ENCODE results near the gene ABCB4. TPM values are rescaled to one million over a fixed set of nuclear protein-coding genes. Genes with fewer than 3 reads are reported as not detected.

ABCB4 gene
- total and polyA plus RNA-seq, 9 donors, result 0.20 to 1.7 (median 0.39) TPM

GRCh38 chr7:87363342-87363741 lies 112.1 kb downstream of the ABCB4 start:
- peaks cover 3% of the 10 kb centered on the region for H3K36me3 ChIP-seq (ENCODE audit: control insufficient read depth, insufficient read depth, low read length)
- DNase-seq, result no peak
- no peaks in the 10 kb centered on the region for H3K4me1 ChIP-seq (ENCODE audit: control insufficient read depth, insufficient read depth, low read length)
- H3K27ac ChIP-seq (ENCODE audit: low read length), result no peak overlapping the region
- no peaks in the 10 kb centered on the region for H3K27me3 ChIP-seq (ENCODE audit: control insufficient read depth, insufficient read depth, low read length)
- no CpG with 5 or more reads among the region's 1 CpG for WGBS (ENCODE audit: insufficient coverage)
- no peak overlapping the region for H3K4me3 ChIP-seq (ENCODE audit: low read length)
- no peaks in the 10 kb centered on the region for H3K9me3 ChIP-seq (replicated peaks; ENCODE audit: control insufficient read depth, low read depth, low read length)

DNA sequence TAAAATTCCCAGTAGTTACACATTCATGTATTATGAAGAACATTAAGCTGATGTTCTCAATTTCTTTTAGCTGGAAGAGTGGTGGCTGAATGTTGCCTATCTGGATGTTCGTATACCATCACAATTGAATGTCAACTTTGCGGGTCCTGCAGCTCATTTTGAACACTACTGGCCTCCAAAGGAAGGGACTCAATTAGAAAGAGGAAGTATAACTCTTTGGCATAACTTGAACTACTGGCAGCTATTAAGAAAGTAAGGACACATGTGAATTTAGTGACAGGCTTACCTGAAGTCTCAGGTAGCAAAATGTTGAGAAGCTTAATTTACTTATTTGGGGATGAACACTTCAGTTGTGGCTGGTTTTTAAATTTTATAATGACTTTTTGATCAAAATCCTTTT lies 114.2 kb downstream of the ABCB4 start:
- no CpG with 5 or more reads among the region's 2 CpGs for WGBS (ENCODE audit: insufficient coverage)
- no peaks in the 10 kb centered on the region for H3K4me1 ChIP-seq (ENCODE audit: control insufficient read depth, insufficient read depth, low read length)
- no peaks in the 10 kb centered on the region for H3K9me3 ChIP-seq (replicated peaks; ENCODE audit: control insufficient read depth, low read depth, low read length)
- peaks cover 2% of the 10 kb centered on the region for H3K36me3 ChIP-seq (ENCODE audit: control insufficient read depth, insufficient read depth, low read length)
- no peak for DNase-seq
- H3K27ac ChIP-seq (ENCODE audit: low read length), result no peak overlapping the region
- no peak overlapping the region for H3K4me3 ChIP-seq (ENCODE audit: low read length)
- no peaks in the 10 kb centered on the region for H3K27me3 ChIP-seq (ENCODE audit: control insufficient read depth, insufficient read depth, low read length)

DNA sequence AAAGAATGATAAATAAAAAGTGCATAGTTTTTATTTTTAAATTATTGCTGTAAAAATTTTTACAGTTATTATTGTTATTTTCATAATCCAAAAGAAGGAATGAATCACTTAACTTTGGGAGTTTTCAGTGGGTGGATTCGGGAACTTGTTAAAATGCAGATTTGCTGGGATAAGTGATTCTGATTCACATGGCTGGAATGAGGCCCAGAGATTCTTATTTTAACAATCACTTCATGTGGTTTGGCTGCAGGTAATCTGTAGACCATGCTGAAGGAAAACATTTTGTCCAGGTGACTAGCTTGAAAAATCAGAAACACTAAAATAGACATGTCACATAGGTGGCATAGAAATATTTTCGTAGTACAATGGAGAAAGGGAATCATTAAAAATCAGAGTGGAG lies 116.1 kb downstream of the ABCB4 start:
- H3K4me1 ChIP-seq (ENCODE audit: control insufficient read depth, insufficient read depth, low read length), result no peaks in the 10 kb centered on the region
- H3K27ac ChIP-seq (ENCODE audit: low read length), result no peak overlapping the region
- DNase-seq, result no peak
- H3K4me3 ChIP-seq (ENCODE audit: low read length), result no peak overlapping the region
- peaks cover 4% of the 10 kb centered on the region for H3K36me3 ChIP-seq (ENCODE audit: control insufficient read depth, insufficient read depth, low read length)
- no CpG with 5 or more reads among the region's 2 CpGs for WGBS (ENCODE audit: insufficient coverage)
- H3K9me3 ChIP-seq (replicated peaks; ENCODE audit: control insufficient read depth, low read depth, low read length), result peaks cover 2% of the 10 kb centered on the region
- H3K27me3 ChIP-seq (ENCODE audit: control insufficient read depth, insufficient read depth, low read length), result no peaks in the 10 kb centered on the region

- Histone ChIP-seq H3K4me1 (ENCODE audit: control insufficient read depth, insufficient read depth, low read length) (no peaks in the 10 kb centered on the region), H3K27ac (ENCODE audit: low read length) (no peak overlapping the region), H3K36me3 (ENCODE audit: control insufficient read depth, insufficient read depth, low read length) (peaks cover 10% of the 10 kb centered on the region), H3K9me3 (replicated peaks; ENCODE audit: control insufficient read depth, low read depth, low read length) (peaks cover 7% of the 10 kb centered on the region), H3K27me3 (ENCODE audit: control insufficient read depth, insufficient read depth, low read length) (no peaks in the 10 kb centered on the region), H3K4me3 (ENCODE audit: low read length) (no peak overlapping the region)
- no peak for DNase-seq
- no CpG with 5 or more reads among the region's 1 CpG for WGBS (ENCODE audit: insufficient coverage)
Measured at GRCh38 chr7:87356448-87356847, 119.0 kb downstream of the ABCB4 start.

DNA sequence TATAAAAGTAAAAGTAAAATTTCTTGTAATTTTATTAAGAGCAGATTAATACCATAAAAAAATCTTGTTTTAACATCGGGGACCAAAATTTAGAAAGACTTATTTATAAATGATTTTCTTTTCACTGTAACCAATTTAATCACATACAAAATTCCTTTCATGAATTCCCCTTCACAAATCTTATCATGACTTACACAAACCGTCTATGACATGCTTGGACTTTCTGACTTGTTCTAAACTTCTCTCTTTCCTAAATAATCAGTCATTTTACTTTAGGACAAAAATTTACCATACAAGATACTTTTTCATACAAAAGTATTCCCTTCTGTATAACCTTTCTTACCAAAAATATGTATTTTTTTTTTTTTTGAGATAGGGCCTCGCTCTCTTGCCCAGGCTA lies 120.7 kb downstream of the ABCB4 start:
- 83% methylated on average over 1 of the region's 3 CpGs for WGBS (ENCODE audit: insufficient coverage)
- no peak for DNase-seq

More for the DNA sequence above, 120.7 kb downstream of the ABCB4 start:
- Histone ChIP-seq H3K27ac (ENCODE audit: low read length) (no peak overlapping the region), H3K4me3 (ENCODE audit: low read length) (no peak overlapping the region), H3K4me1 (ENCODE audit: control insufficient read depth, insufficient read depth, low read length) (no peaks in the 10 kb centered on the region), H3K9me3 (replicated peaks; ENCODE audit: control insufficient read depth, low read depth, low read length) (peaks cover 7% of the 10 kb centered on the region), H3K36me3 (ENCODE audit: control insufficient read depth, insufficient read depth, low read length) (peaks cover 15% of the 10 kb centered on the region), H3K27me3 (ENCODE audit: control insufficient read depth, insufficient read depth, low read length) (no peaks in the 10 kb centered on the region)

Other genes with a start within 250 kb of the ABCB4 start
- 8.9 TPM for gene CROT, start 130.0 kb downstream of the ABCB4 start, total RNA-seq
- 10 to 100 TPM in 4 of 8 donors, 1 to 10 TPM in 4; 7.3 to 14.7 (median 10.2) TPM for gene CROT, start 130.0 kb downstream of the ABCB4 start, polyA plus RNA-seq (ENCODE audit: insufficient read depth in 1 of 8, insufficient read length in 8 of 8, low replicate concordance in 1 of 8)
- gene ABCB1, start 125.2 kb upstream of the ABCB4 start, total RNA-seq, result 0.53 TPM
- gene ABCB1, start 125.2 kb upstream of the ABCB4 start, polyA plus RNA-seq (ENCODE audit: insufficient read depth in 1 of 8, insufficient read length in 8 of 8, low replicate concordance in 1 of 8), result under 1 TPM; 0.16 to 0.60 (median 0.37) TPM
- gene RUNDC3B, start 152.7 kb upstream of the ABCB4 start, total RNA-seq, result 0.18 TPM
- under 1 TPM; 0.09 to 0.41 (median 0.25) TPM for gene RUNDC3B, start 152.7 kb upstream of the ABCB4 start, polyA plus RNA-seq (ENCODE audit: insufficient read depth in 1 of 8, insufficient read length in 8 of 8, low replicate concordance in 1 of 8)

All from muscle of leg (tissue), 11 donors.